SW480 (cell line): Measurements from ENCODE around the gene USP22.
A peak's percentile ranks its signal among the peaks of the same experiment; 100 is the strongest.

ENCODE experiments used
- DNase-seq: peaks from one replicate; pipeline ENCODE4 v3.0.0-alpha.2; 2016; ENCODE audit warnings: low spot score

The USP22 gene

DNA sequence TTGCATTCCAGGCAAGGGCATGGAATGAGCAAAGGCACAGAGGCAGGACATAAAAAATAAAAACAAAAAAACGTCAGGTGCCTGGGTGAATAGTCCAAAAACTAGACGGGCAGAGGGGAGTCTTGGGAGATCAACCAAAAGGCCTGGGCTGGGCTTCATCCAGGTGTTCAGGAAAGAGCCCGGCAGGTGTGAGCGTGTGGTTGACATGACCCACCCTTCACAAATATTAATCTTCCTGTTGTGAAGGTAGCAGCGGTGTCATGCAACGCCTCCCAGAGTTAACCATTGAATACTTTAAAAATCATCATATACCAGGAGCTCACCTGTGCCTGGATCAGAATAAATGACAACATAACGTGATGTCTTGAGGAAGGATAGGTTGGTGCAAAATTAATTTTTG is 90.6 kb downstream of the USP22 start:
- DNase-seq, result peak; percentile 76
